Activated gamma-delta T cell treated with Interleukin-2 at 50 U/mL for 16 hours (primary cell): ENCODE results near the gene FGF23.

Source experiments
- DNase-seq: peaks from one replicate; pipeline ENCODE4 v3.0.0-alpha.2; 2020

Gene FGF23

DNA sequence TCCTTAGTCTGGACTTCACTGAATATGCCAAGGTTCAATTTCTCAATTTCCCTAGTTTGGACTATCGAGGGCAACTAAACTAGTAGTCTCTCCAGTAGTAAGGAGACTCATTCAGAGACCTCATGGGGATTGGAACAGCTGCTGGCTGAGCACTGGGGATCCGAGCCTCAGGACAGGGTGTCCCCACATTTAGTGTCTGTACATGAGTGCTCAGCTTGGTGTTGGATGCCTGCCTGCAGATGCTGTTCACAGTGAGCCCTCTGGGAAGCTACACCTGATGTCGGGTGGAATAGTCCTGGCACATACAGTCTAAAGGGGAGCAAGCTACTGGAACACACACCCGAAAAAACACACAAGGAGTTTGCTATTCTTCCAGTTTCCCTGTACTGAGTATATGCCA lies 820 bp upstream of the FGF23 start:
- no peak for DNase-seq

DNA sequence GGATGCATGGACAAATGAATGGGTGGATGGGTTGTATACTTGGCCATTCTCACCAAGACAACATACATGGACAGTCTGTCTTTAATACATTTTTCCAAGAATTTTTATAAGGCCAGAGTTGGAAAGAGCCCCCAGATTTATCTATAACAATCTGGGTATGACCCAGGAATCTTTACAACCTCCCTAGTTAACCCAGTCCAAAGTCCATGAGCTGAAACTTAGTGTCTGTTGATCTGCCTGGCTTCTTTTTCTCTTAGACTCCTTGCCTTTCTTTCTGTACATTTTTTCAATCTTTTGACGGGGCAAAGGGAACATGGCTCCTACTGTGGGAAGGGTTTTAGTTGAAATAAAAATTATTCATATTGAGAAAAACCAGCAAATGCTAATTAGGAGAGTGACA lies 740 bp downstream of the FGF23 start:
- DNase-seq: no peak

DNA sequence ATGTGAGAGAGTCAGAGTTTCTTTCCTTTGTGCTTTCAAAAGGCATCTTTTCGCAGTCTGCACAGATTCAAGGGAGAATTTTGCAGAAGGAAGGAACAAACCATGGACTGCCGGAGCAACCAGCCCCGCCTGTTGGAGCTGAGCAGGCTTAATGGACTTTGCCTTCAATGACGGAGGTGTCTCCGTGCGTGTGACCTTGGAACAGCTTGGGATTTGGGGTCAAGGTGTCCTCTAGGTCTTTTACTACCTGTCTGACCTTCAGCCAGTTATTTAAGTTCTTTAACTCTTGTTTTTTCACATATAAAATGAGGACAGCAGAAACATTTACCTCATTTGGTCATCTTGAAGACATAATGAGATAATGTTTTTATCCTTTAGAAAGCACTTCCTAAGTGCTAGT lies 4.1 kb downstream of the FGF23 start:
- no peak for DNase-seq

DNA sequence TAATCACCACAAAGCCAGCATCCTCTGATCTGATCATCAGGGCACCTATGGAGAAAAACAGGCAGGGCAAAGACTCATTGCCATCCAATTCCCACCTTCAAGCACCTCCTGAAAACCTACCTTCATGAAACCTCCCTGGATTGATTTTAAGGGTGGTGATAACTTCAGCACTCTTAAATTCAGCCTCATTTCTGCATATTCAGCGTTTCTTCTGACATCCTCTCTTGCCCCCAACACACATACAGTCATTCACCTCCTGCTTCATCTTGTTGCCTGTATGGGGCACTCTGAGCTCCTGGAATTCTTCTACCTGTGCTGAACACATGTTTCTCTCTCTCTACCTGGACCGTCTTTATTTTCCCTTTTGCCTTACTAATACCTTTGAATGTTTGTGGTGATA lies 6.9 kb downstream of the FGF23 start:
- DNase-seq: no peak

DNA sequence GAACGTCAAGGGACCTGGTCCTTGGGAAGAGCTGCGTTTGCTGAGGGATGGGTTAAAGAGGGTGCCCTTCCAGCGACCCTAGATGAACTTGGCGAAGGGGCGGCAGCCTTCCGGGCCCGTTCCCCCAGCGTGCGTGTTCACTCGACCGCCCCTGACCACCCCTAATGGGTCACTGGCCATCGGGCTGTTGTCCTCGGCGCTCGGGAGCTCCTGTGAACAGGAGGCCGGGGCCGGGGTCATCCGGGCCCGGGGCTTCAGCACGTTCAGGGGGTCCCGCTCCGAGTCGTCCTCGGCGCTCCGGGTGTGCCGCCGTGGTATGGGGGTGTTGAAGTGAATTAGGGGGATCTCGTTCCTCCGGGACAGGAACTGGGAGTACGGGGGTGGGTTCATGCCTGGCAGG lies 9.2 kb downstream of the FGF23 start:
- DNase-seq: no peak

DNA sequence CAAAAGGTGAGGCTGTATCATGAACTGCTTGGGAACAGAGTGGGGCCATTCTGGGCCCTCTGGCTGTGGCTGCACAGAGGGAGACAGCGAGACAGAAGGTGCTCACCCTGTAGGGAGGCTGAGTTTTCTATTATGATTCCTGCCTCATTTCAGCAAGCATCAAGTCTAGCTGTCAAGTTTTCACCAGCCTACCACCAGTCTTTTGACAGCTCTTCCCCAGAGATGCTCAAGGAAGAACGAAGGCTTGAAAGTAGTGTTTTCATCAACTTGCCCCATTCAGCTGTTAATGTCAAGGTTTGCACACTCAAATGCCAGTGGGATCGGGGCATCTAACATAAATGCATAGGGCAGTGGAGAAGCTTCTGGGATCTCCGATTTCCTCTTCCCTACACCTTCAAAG lies 10.0 kb downstream of the FGF23 start:
- DNase-seq: no peak

DNA sequence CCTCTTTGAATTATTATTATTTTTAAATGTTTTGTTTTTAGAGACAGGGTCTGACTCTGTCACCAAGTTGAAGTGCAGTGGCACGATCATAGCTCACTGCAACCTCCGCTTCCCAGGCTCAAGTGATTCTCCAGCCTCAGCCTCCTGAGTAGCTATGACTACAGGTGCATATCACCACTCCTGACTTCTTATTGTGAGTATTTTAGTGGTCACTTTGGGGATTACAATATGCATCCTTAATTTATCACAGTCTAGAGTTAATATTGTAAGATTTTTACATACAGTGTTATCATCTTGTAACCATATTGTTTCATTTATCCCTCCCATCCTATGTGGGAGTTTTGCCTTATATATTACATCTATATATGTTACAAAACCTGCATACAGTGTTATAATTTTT lies 13.4 kb downstream of the FGF23 start:
- DNase-seq: no peak

DNA sequence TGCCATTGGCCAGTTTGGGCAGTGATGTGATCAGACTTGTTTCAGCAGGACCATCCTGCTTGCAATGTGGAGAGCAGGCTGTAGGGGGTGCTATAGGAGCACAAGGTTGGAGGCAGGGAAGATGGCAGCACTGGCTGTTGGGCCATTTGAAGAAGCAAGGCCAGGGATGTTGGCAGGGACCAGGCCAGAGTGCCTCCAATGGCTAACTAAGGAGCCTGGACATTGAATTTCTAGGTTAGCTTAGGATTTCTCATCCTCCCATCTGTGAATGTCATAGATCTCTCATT lies 23.5 kb downstream of the FGF23 start:
- peak; percentile 39 for DNase-seq

DNA sequence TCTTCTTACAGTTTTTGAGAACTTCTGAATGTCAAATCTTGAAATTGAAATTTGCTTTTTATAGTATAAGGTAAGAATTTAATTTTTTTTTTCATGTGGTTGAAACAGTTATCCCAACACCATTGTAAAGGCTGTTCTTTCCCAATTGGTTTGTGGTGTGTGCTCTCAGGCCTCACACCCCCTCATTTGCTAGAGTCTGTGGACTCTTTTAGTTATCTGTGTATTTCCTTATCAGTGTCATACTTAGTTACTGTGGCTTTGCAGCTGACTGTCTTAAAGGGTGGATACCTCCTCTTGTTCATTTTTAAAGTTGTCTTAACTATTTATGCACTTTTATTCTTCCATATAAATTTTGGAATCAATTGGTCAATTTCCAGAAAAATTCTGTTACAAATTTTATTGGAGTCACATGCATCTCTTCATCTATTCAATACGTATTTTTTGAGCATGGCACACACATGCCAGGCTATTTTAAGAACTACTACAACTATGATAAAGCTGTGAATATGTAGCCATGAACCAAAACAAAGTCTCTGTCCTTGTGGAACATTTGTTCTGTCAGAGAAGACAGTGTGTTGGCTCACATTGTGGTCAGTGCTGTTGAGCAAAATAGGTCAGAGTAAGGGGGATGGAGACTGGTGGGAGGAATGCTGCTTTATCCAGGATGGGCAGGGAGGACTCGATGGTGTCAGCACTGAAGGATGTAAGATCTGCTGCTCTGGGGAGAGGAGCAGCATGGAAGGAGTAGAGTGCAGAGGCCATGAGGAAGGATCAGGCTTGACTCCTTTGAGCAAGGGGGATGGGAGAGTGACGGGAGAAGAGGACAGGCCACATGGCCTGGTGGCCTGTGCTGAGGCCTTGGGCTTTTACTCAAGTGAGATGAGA lies 24.1 kb downstream of the FGF23 start:
- no peak for DNase-seq

DNA sequence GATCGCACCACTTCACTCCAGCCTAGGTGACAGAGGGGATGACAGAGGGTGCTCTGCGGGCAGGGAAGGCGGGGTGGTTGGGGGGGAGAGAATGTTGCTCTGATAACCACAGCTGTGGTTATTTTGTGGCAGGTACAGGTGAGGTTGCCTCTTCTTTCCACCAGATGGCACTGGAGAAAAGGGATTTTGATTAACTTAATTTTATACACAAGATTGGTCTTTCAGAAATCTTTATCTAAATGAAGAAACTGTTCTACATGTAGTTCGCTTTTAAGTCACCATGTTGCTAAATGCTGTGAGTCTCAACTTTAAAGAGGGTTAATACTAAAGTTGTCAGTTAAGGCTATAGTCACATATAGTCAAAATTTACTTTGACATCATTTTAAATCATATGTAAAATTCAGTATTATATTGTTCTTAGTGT lies 25.7 kb downstream of the FGF23 start:
- DNase-seq: peak; percentile 51

DNA sequence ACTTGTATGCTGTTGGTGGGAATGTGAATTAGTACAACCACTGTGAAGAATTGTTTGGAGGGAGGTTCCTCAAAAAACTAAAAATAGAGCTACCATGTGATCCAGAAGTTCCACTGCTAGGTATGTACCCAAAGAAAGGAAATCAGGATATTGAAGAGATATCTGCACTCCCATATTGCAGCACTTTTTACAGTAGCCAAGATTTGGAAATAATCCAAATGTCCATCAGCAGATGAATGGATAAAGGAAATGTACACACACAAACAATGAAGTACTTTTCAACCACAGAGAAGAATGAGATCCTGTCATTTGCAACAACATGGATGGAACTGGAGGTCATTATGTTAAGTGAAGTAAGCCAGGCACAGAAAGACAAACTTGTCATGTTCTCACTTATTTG lies 32.6 kb downstream of the FGF23 start:
- no peak for DNase-seq

DNA sequence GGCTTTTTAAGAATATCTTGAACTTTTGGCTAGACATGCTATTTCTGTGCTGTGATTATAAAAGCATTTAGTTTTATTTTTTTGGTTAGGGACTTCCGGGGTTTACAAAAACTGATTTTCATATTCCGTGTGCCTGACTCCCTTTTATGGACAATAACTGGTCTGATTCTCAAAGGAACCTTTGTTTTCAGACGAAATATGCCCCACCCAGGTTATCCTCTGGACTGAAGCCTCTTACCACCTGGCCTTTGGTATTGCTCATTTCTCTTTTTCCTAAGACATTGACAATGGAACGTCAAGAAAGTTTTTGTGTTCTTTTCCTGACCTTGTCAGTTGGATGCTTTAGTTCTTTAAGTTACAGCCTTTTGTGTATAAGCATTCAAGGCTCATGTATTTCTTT lies 47.7 kb downstream of the FGF23 start:
- DNase-seq: no peak

DNA sequence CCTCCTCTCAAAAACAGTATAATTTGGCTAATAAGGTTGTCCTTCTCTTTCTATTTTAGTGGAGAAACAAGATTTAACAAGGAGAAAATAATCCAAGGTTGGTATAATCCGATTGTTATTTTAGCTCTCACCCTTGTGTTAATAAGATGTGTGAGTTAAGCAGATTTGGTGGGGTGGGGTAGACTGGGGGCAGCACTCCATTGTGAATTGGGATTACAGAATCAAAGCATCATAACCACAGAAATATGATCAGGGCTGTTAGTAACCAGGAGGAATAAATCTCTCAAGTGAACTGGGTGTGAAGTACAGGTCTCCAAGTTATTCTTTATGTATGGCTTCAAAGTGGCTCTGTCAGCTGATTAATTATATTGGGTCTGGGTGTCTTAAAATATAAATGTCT lies 48.3 kb downstream of the FGF23 start:
- no peak for DNase-seq

DNA sequence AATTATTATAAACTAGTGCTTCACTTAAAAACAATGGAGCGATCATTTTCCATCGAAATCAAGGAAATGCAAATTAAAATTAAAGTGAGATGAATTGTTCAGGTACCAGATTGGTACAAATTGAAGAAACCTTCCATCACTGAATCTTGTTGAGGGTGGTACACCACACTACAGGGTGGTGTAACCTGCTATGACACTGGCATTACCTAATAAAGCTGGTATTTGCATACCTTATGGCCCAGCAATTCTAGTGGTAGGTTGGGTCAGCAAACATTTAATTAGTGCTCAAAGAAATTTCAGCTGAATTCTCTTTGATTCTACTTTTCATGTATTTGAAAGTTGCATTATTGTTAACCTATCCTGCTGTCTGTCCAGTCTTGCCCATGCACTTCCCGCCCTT lies 49.3 kb downstream of the FGF23 start:
- DNase-seq: no peak

DNA sequence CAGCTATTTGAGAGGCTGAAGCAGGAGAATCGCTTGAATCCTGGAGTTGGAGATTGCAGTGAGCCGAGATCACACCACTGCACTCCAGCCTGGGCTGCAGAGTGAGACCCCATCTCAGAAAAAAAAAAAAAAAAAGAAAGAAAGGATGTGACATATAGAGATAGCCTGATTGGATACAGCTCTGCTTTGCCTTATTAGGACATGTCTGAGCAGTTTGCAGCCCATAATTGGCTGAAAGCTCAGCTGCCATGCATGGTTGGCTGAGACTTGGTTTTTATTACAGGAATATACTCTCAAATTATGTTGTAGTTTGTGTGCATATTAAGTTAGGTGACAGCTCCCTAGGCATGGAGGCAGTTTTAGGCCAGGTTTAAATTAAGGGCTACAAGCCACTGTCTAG lies 52.2 kb downstream of the FGF23 start:
- no peak for DNase-seq

DNA sequence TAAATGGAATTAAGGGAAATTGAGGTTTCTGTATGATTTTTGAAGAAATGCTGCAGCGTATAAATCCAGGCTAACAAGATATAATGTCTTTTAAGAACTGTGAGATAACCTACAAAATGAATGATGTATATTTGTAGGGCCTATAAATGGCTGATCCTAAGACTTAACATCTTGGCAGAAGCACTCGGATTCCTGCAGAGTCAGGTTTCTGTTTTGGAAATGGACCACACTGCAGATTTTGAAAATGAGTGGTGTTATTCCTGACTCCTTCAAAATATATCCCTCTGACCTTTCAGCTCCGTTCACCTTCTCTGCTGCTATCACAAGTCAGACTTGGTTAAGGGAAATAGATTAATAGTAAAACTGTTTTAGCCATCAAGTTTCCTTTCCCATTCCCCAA lies 53.5 kb downstream of the FGF23 start:
- DNase-seq: no peak

DNA sequence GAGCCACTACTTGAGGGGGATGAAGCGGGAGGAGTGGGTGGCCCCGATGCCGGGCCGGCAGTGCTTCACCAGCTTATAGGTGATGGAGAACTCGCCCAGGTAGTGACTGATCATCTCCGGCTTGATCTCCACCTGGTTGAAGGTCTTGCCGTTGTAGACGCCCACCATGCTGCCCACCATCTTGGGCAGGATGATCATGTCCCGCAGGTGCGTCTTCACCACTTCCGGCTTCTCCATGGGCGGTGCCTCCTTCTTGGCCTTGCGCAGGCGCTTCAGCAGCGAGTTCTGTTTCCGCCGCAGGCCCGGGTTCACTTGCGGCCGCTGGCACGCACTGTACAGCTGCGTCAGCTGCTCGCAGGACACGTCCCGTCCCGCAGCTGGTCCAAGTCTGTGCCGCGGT lies 55.1 kb downstream of the FGF23 start:
- no peak for DNase-seq

DNA sequence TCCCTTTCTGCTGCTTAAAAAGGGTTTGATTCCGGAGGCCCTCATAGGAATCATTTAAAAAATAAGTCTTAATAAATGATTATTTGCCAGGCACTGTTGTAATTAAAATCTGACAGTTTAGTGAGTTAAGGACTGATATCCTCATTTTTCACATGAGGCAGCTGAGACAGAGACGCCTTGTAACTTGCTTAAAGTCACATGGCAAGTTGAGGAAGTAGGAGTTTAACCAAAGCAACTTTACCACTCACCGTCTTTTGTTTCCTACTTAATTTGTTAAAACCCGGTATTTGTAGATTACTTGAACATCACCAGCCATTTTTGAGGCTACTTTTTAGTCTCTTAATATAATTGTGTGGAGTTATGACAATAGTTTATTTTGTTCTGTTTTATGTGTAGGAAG lies 56.1 kb downstream of the FGF23 start:
- no peak for DNase-seq

DNA sequence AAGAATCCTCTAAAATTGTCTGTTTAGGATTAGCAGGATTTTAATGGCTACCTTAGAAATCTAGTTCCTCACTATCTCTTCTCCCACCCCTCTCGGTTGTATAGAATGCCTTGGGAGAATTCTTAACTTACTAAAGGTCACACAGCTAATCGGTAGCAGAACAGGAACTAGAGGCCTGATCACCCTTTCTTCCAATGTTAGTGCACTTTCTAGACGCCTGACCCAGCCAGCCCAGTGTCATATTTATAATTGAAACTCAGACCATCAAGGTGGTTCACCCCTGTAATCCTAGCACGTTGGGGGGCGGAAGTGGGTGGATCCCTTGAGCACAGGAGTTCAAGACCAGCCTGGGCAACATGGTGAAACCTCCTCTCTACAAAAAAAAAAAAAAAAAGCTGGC lies 56.8 kb downstream of the FGF23 start:
- DNase-seq: no peak

DNA sequence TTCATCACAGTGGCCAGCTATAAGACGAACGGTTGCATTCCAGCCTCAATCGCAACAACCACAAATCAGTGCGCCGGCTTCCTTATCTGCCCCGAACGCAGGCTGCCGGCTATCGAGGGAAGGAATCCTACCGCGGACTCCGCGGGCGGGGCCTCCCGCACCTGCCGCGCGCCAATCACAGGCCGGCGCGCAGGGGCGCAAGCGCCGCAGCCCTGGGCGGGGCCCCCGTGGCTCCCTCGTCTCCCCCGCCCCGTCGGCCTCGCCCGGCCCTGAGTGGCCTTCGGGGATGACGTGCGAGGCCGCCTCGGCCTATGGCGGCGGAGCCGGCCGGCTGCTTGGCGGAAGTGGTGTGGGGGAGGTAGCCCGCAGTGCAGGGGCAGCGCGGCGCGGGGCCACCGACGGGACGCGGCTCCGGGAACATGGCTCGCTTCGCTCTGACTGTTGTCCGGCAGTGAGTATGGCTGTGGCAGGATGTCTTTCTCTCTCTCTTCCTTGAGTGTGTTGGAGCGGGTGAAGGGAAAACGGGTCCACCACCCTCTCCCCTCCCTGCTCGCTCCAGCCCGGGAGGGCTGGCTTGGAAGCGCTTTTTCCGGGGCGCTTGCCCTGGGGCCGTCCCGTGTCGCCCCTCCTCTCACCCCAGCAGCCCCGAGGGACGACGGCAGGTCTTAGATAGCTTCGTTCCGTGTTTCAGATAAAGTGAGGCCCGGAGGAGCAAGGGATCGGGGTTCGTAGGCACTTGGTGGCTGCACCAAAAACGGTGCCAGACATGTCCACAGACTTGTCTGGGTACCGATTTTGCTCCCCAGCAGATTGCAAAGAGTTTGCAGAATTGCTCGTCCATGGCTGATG lies 58.4 kb downstream of the FGF23 start, which contains the start of gene TIGAR:
TSS of gene TIGAR (plus strand) at position 361 of the 849 bp plus-strand sequence. CDS start at position 420, 59 bp downstream.
- DNase-seq: peak; percentile 91

DNA sequence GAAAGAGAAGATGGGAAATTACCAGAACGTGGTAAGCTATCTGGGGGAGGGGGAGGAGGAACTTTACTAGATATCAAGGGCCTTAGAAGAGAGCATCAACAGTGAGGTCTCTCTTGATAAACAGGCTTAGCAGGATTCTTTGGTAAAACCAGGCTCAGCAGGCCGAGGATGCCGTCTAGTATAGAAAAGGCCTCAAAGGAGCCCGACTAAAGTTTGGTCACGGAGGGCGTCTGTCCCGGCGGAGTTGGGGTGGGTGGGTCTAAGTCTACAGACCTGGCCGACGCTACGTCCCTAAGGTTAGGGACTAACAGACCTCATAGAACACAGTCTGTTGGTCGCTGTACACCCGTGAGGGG lies 59.0 kb downstream of the FGF23 start:
- DNase-seq: no peak
